ENCODE results near the gene ASTE1.
"Not testable (repeated sequence)": the region's sequence is repeated elsewhere in the genome, so short reads cannot be mapped to it uniquely, and the experiment has no call there.

Gene ASTE1

GRCh38 chr3:130972592-130972991, 54.0 kb downstream of the ASTE1 start:
- not testable (repeated sequence) for H3K4me1 ChIP-seq (ENCODE audit: control insufficient read depth, insufficient read depth, low read depth, low read length); H3K27ac ChIP-seq (ENCODE audit: low read length, poor library complexity, severe bottlenecking); H3K23ac ChIP-seq (ENCODE audit: low read length in 2 of 2); H4K8ac ChIP-seq (ENCODE audit: low read length); H2BK5ac ChIP-seq (ENCODE audit: low read depth, low read length, poor library complexity, severe bottlenecking); H3K4ac ChIP-seq (ENCODE audit: low read depth in 1 of 2, low read length in 2 of 2); H2BK12ac ChIP-seq (ENCODE audit: low read length in 2 of 2); H3K9ac ChIP-seq (ENCODE audit: low read length); H3K4me2 ChIP-seq (ENCODE audit: low read length, poor library complexity, severe bottlenecking); H2BK120ac ChIP-seq (ENCODE audit: low read depth, low read length); H2BK15ac ChIP-seq (ENCODE audit: low read depth, poor library complexity, severe bottlenecking); H2AFZ ChIP-seq (ENCODE audit: low read depth, low read length); H3K79me1 ChIP-seq (replicated peaks; ENCODE audit: low read length, poor library complexity, severe bottlenecking); H3K27me3 ChIP-seq (ENCODE audit: control insufficient read depth in 1 of 2, insufficient read depth in 1 of 2, low read length in 2 of 2); H3K14ac ChIP-seq (ENCODE audit: low read length in 2 of 2); H2AK5ac ChIP-seq (ENCODE audit: low read length, severe bottlenecking); H3K4me3 ChIP-seq (ENCODE audit: insufficient read depth in 1 of 2, low read depth in 1 of 2, low read length in 2 of 2); DNase-seq; H3K18ac ChIP-seq (ENCODE audit: low read depth in 1 of 2, low read length in 2 of 2); H4K91ac ChIP-seq (ENCODE audit: low read length); H3K9me3 ChIP-seq (ENCODE audit: control insufficient read depth, low read length)
- H3K36me3 ChIP-seq (ENCODE audit: control insufficient read depth in 1 of 2, insufficient read depth in 2 of 2, low read depth in 1 of 2, low read length in 2 of 2): peaks cover 17 to 64% of the 10 kb centered on the region in 2 experiments
- WGBS: no CpG with 5 or more reads among the region's 2 CpGs

- H2AFZ ChIP-seq (ENCODE audit: low read depth, low read length): no peak overlapping the region
- no peaks in the 10 kb centered on the region for H3K9me3 ChIP-seq (ENCODE audit: control insufficient read depth, low read length)
- no peak overlapping the region for H3K23ac ChIP-seq (ENCODE audit: low read length in 2 of 2)
- H2AK5ac ChIP-seq (ENCODE audit: low read length, severe bottlenecking): no peak overlapping the region
- no peak overlapping the region for H2BK5ac ChIP-seq (ENCODE audit: low read depth, low read length, poor library complexity, severe bottlenecking)
- H3K9ac ChIP-seq (ENCODE audit: low read length): no peak overlapping the region
- DNase-seq: peak; percentile 22
- H3K4me2 ChIP-seq (ENCODE audit: low read length, poor library complexity, severe bottlenecking): no peak overlapping the region
- H3K36me3 ChIP-seq (ENCODE audit: control insufficient read depth in 1 of 2, insufficient read depth in 2 of 2, low read depth in 1 of 2, low read length in 2 of 2): peaks cover 12 to 70% of the 10 kb centered on the region in 2 experiments
- no peaks in the 10 kb centered on the region for H3K4me1 ChIP-seq (ENCODE audit: control insufficient read depth, insufficient read depth, low read depth, low read length)
- no peak overlapping the region for H2BK12ac ChIP-seq (ENCODE audit: low read length in 2 of 2)
- H3K14ac ChIP-seq (ENCODE audit: low read length in 2 of 2): no peak overlapping the region
- H3K27ac ChIP-seq (ENCODE audit: low read length, poor library complexity, severe bottlenecking): no peak overlapping the region
- no peak overlapping the region for H4K91ac ChIP-seq (ENCODE audit: low read length)
- no peak overlapping the region for H3K18ac ChIP-seq (ENCODE audit: low read depth in 1 of 2, low read length in 2 of 2)
- peaks cover 4% of the 10 kb centered on the region for H3K79me1 ChIP-seq (replicated peaks; ENCODE audit: low read length, poor library complexity, severe bottlenecking)
- no peak overlapping the region for H2BK120ac ChIP-seq (ENCODE audit: low read depth, low read length)
- H4K8ac ChIP-seq (ENCODE audit: low read length): no peak overlapping the region
- H2BK15ac ChIP-seq (ENCODE audit: low read depth, poor library complexity, severe bottlenecking): no peak overlapping the region
- H3K4me3 ChIP-seq (ENCODE audit: insufficient read depth in 1 of 2, low read depth in 1 of 2, low read length in 2 of 2): no peak overlapping the region
- H3K27me3 ChIP-seq (ENCODE audit: control insufficient read depth in 1 of 2, insufficient read depth in 1 of 2, low read length in 2 of 2): no peaks in the 10 kb centered on the region
- H3K4ac ChIP-seq (ENCODE audit: low read depth in 1 of 2, low read length in 2 of 2): no peak overlapping the region
Measured at GRCh38 chr3:130971208-130971607, 55.4 kb downstream of the ASTE1 start.

GRCh38 chr3:130969621-130970020, 57.0 kb downstream of the ASTE1 start:
- Histone ChIP-seq H4K91ac (ENCODE audit: low read length) (no peak overlapping the region), H3K27ac (ENCODE audit: low read length, poor library complexity, severe bottlenecking) (no peak overlapping the region), H3K9ac (ENCODE audit: low read length) (no peak overlapping the region), H3K36me3 (ENCODE audit: control insufficient read depth in 1 of 2, insufficient read depth in 2 of 2, low read depth in 1 of 2, low read length in 2 of 2) (peaks cover 11 to 70% of the 10 kb centered on the region in 2 experiments), H3K27me3 (ENCODE audit: control insufficient read depth in 1 of 2, insufficient read depth in 1 of 2, low read length in 2 of 2) (no peaks in the 10 kb centered on the region), H2BK15ac (ENCODE audit: low read depth, poor library complexity, severe bottlenecking) (no peak overlapping the region), H3K14ac (ENCODE audit: low read length in 2 of 2) (no peak overlapping the region), H3K79me1 (replicated peaks; ENCODE audit: low read length, poor library complexity, severe bottlenecking) (peaks cover 4% of the 10 kb centered on the region), H4K8ac (ENCODE audit: low read length) (no peak overlapping the region), H2BK5ac (ENCODE audit: low read depth, low read length, poor library complexity, severe bottlenecking) (no peak overlapping the region), H3K18ac (ENCODE audit: low read depth in 1 of 2, low read length in 2 of 2) (no peak overlapping the region), H2BK12ac (ENCODE audit: low read length in 2 of 2) (no peak overlapping the region), H2BK120ac (ENCODE audit: low read depth, low read length) (no peak overlapping the region), H3K4me1 (ENCODE audit: control insufficient read depth, insufficient read depth, low read depth, low read length) (no peaks in the 10 kb centered on the region), H3K4me2 (ENCODE audit: low read length, poor library complexity, severe bottlenecking) (no peak overlapping the region), H2AFZ (ENCODE audit: low read depth, low read length) (no peak overlapping the region), H3K4ac (ENCODE audit: low read depth in 1 of 2, low read length in 2 of 2) (no peak overlapping the region), H3K23ac (ENCODE audit: low read length in 2 of 2) (no peak overlapping the region), H2AK5ac (ENCODE audit: low read length, severe bottlenecking) (no peak overlapping the region), H3K9me3 (ENCODE audit: control insufficient read depth, low read length) (no peaks in the 10 kb centered on the region), H3K4me3 (ENCODE audit: insufficient read depth in 1 of 2, low read depth in 1 of 2, low read length in 2 of 2) (no peak overlapping the region)
- no peak for DNase-seq
- WGBS: no CpG with 5 or more reads among the region's 2 CpGs

GRCh38 chr3:130968221-130968620, 58.4 kb downstream of the ASTE1 start:
- no peak overlapping the region for H3K9ac ChIP-seq (ENCODE audit: low read length)
- H2BK12ac ChIP-seq (ENCODE audit: low read length in 2 of 2): no peak overlapping the region
- no peak overlapping the region for H2BK15ac ChIP-seq (ENCODE audit: low read depth, poor library complexity, severe bottlenecking)
- H2AFZ ChIP-seq (ENCODE audit: low read depth, low read length): no peak overlapping the region
- peaks cover 2% of the 10 kb centered on the region for H3K79me1 ChIP-seq (replicated peaks; ENCODE audit: low read length, poor library complexity, severe bottlenecking)
- no peak overlapping the region for H2BK120ac ChIP-seq (ENCODE audit: low read depth, low read length)
- DNase-seq: peak; percentile 21
- H2BK5ac ChIP-seq (ENCODE audit: low read depth, low read length, poor library complexity, severe bottlenecking): no peak overlapping the region
- H3K27ac ChIP-seq (ENCODE audit: low read length, poor library complexity, severe bottlenecking): no peak overlapping the region
- H4K8ac ChIP-seq (ENCODE audit: low read length): no peak overlapping the region
- no peak overlapping the region for H3K4me3 ChIP-seq (ENCODE audit: insufficient read depth in 1 of 2, low read depth in 1 of 2, low read length in 2 of 2)
- H3K4me1 ChIP-seq (ENCODE audit: control insufficient read depth, insufficient read depth, low read depth, low read length): no peaks in the 10 kb centered on the region
- WGBS: 92% methylated on average over 2 of the region's 3 CpGs
- H3K14ac ChIP-seq (ENCODE audit: low read length in 2 of 2): no peak overlapping the region
- H4K91ac ChIP-seq (ENCODE audit: low read length): no peak overlapping the region
- H3K27me3 ChIP-seq (ENCODE audit: control insufficient read depth in 1 of 2, insufficient read depth in 1 of 2, low read length in 2 of 2): no peaks in the 10 kb centered on the region
- peaks cover 11 to 67% of the 10 kb centered on the region in 2 experiments for H3K36me3 ChIP-seq (ENCODE audit: control insufficient read depth in 1 of 2, insufficient read depth in 2 of 2, low read depth in 1 of 2, low read length in 2 of 2)
- no peak overlapping the region for H2AK5ac ChIP-seq (ENCODE audit: low read length, severe bottlenecking)
- no peaks in the 10 kb centered on the region for H3K9me3 ChIP-seq (ENCODE audit: control insufficient read depth, low read length)
- no peak overlapping the region for H3K18ac ChIP-seq (ENCODE audit: low read depth in 1 of 2, low read length in 2 of 2)
- H3K4me2 ChIP-seq (ENCODE audit: low read length, poor library complexity, severe bottlenecking): no peak overlapping the region
- no peak overlapping the region for H3K23ac ChIP-seq (ENCODE audit: low read length in 2 of 2)
- no peak overlapping the region for H3K4ac ChIP-seq (ENCODE audit: low read depth in 1 of 2, low read length in 2 of 2)

All from mesenchymal stem cell (in vitro differentiated cells and primary cell).